Tibial artery (tissue), 4 donors: ENCODE measurements around the gene BMF.

ENCODE experiments used
- DNase-seq, 2 donors: peaks; one replicate each; pipeline ENCODE4 v3.0.0-alpha.2; 2019
- H3K27ac ChIP-seq, 2 donors: fragments of 200-600 bp; sonication (generic) in 1 of 2; 1 replicate in 1 of 2; 2 replicates in 1 of 2; pipeline ENCODE4 v1.5.1; 2018 to 2019; ENCODE audit warnings: mild to moderate bottlenecking in 1 of 2
- H3K27me3 ChIP-seq, 2 donors: fragments of 200-600 bp; sonication (generic) in 1 of 2; one replicate each; pipeline versions ENCODE4 v1.5.1 to v1.6.0; 2016 to 2019
- H3K36me3 ChIP-seq, 3 donors: fragments of 200-600 bp; sonication (generic) in 2 of 3; one replicate each; pipeline ENCODE4 v1.5.1; 2016 to 2019; ENCODE audit warnings: mild to moderate bottlenecking in 2 of 3
- H3K4me1 ChIP-seq, 4 donors: fragments of 200-600 bp; sonication (generic) in 2 of 4; 1 replicate in 3 of 4; 2 replicates in 1 of 4; pipeline ENCODE4 v1.5.1; 2016 to 2019
- H3K4me3 ChIP-seq, 2 donors: fragments of 200-600 bp; sonication (generic) in 1 of 2; 1 replicate in 1 of 2; 2 replicates in 1 of 2; pipeline ENCODE4 v1.5.1; 2018 to 2019; ENCODE audit warnings: mild to moderate bottlenecking in 2 of 2
- H3K9me3 ChIP-seq, 3 donors: fragments of 200-600 bp; sonication (generic) in 1 of 3; one replicate each; pipeline ENCODE4 v1.5.1; 2016 to 2019
- intact Hi-C: fragments of 100-400 bp; cut with DNase I; formaldehyde crosslinking; loops from one replicate; pipeline ENCODE4 v1.15.0; 2023; ENCODE audit warnings: low total_unique reads
- TF ChIP-seq, protein P1 (sequence below), 2 experiments: fragments of 200-600 bp in 1 of 2; fragments of 450-650 bp in 1 of 2; IDR thresholded peaks; one replicate each; pipeline ENCODE4 v1.5.1; 2017 to 2019; ENCODE audit warnings: antibody characterized with exemption in 2 of 2, mild to moderate bottlenecking in 1 of 2, moderate library complexity in 1 of 2

Gene BMF

DNA sequence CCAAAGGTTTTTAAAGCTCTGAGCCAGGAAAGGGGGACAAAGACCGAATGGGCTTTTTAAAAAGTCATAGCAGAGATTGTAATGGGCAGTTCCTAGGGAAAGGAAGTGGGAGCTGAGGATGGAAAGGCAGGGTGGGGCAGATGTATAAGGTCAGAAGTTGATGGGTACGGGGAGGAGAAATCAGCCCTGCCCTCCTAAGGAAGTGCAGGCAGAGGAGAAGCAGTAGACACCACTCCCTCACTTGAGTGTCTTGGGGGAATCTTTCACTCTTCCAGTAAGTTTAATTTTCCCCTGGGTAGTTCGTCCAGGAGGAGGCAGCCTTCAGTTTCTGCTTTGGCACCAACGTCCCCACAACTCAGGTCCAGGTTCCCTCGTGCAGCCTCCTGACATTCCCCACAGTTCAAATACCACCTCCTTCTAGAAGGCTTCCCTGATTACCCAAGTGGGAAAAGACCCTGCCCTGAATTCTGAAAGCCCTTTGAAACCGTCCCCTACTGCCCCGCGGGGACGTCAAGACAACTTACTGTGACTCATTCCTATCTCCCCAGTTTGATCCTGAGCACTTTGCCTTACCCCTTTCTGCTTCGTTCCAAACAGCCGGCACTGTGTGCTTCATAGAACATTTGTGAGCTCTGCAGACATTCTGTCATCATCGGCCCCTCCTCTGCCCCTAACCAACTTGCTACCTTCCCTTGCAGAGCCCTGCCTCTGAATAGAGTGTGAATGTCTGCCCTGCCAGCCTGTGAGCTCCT lies 55.4 kb downstream of the BMF start:
- TF ChIP-seq, protein P1, sequence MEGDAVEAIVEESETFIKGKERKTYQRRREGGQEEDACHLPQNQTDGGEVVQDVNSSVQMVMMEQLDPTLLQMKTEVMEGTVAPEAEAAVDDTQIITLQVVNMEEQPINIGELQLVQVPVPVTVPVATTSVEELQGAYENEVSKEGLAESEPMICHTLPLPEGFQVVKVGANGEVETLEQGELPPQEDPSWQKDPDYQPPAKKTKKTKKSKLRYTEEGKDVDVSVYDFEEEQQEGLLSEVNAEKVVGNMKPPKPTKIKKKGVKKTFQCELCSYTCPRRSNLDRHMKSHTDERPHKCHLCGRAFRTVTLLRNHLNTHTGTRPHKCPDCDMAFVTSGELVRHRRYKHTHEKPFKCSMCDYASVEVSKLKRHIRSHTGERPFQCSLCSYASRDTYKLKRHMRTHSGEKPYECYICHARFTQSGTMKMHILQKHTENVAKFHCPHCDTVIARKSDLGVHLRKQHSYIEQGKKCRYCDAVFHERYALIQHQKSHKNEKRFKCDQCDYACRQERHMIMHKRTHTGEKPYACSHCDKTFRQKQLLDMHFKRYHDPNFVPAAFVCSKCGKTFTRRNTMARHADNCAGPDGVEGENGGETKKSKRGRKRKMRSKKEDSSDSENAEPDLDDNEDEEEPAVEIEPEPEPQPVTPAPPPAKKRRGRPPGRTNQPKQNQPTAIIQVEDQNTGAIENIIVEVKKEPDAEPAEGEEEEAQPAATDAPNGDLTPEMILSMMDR (IDR thresholded peaks at IDR 0.05) = no peak
- peak in 1 of 2 donors; percentile 21 for DNase-seq
- H3K36me3 ChIP-seq = peaks cover 0 to 6% (median 4%) of the 10 kb centered on the region in 3 donors
- H3K27ac ChIP-seq = no peak overlapping the region
- no peaks in the 10 kb centered on the region for H3K9me3 ChIP-seq
- H3K4me1 ChIP-seq = peaks cover 0 to 19% (median 0%) of the 10 kb centered on the region in 4 donors
- intact Hi-C loops = no loop called here
- H3K27me3 ChIP-seq = no peaks in the 10 kb centered on the region
- no peak overlapping the region for H3K4me3 ChIP-seq

DNA sequence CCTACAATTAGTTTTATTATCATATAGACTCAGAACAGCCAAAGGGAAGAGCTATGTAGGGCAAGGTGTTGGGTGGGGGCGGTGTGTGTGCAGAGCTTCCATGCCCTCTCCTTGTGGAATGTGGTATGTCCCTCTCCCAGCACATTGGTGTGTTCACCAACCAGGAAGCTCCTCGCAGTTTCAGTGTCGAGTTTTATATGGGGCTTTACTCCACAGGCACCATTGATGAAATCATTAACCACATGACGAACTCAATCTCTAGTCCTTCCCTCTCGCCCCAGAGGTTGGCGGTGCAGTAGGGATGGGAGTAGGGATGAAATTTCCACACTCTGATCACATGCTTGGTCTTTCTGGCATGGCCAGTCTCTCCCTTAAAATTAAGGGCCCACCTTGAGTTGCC lies 56.1 kb downstream of the BMF start:
- intact Hi-C loops = no loop called here
- peaks cover 0 to 19% (median under 1%) of the 10 kb centered on the region in 4 donors for H3K4me1 ChIP-seq

DNA sequence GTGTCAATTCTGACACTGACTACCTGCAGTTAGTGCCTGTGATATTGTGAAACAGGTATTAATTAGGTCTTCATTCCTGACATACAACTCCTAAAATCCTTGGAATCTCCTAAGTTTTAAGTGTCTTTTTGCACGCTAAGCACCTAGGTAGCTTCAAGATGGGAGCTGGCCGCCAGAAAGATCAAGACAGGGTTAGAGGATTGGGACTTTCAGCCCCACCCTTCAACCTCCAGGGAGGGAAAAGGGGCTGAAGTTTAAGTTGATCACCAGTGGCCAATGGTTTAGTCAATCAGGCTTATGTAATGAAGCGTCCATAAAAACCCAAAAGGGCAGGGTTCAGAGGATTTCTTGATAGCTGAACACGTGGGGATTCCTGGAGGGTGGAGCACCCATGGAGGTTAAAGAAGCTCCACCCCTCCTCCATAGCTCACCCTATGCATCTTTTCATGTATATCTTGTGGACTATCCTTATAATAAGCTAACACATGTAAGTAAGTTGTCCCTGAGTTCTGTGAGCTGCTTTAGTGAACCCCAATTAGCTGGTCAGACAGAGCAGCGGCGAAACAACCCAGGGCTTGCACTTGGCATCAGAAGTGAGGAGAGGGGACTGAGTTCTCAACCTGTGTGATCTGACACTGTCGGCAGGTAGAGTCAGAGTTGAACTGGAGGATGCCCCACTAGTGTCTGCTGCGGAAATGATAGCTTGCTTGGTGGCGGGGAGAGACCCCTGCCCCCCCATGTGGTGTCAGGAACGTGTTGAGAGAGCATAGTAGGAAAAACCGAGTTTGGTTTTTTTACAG lies 56.9 kb downstream of the BMF start:
- H3K9me3 ChIP-seq = no peaks in the 10 kb centered on the region

More for the DNA sequence above, 56.1 kb downstream of the BMF start:
- Histone ChIP-seq H3K36me3 (peaks cover 0 to 6% (median 4%) of the 10 kb centered on the region in 3 donors), H3K27me3 (no peaks in the 10 kb centered on the region), H3K27ac (no peak overlapping the region), H3K9me3 (no peaks in the 10 kb centered on the region), H3K4me3 (no peak overlapping the region)
- peak in 1 of 2 donors; percentile 11 for DNase-seq
- TF ChIP-seq, protein P1 (IDR thresholded peaks at IDR 0.05) = no peak

DNA sequence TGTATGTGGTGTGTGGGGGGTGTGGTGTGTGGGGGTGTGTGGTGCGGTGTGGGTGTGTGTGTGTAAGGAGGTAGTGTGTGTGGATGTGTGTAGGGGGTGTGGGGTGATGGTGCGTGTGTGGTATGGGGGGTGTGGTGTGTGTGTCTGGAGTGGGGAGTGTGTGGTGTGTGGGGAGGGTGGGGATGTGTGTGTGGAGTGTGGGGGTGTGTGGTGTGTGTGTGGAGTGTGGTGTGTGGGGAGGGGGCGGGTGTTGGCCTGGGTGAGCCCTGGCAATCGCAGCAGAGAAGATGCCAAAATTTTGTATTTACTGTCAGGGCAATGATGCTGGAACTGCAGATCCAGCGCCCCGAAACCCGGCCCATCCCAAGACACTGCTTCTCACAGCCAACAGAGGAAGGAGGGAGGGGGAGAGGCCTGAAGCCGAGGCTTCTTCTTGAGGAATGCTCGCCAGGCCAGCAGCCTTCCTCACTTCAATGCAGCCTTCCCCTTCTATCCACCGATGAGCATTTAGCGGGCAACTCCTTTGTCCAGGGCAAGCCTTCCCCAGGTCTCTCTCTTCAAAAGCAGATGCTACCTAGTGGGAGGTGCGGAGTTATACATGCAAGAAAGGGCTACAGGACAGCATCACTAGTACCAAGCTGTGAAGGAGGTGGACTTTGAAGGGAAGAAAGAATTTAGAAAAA lies 57.8 kb downstream of the BMF start:
- Histone ChIP-seq H3K36me3 (peaks cover 0 to 6% (median 4%) of the 10 kb centered on the region in 3 donors), H3K27me3 (no peaks in the 10 kb centered on the region), H3K4me3 (no peak overlapping the region), H3K27ac (no peak overlapping the region), H3K9me3 (no peaks in the 10 kb centered on the region), H3K4me1 (peaks cover 0 to 27% (median 7%) of the 10 kb centered on the region in 4 donors)
- intact Hi-C loops = no loop called here
- peak in 1 of 2 donors; percentile 53 for DNase-seq
- TF ChIP-seq, protein P1 (IDR thresholded peaks at IDR 0.05) = no peak

More for the DNA sequence above, 56.9 kb downstream of the BMF start:
- DNase-seq = peak in 1 of 2 donors; percentile 6
- Histone ChIP-seq H3K27me3 (no peaks in the 10 kb centered on the region), H3K27ac (no peak overlapping the region), H3K4me3 (no peak overlapping the region), H3K36me3 (peaks cover 0 to 6% (median 4%) of the 10 kb centered on the region in 3 donors), H3K4me1 (peaks cover 0 to 27% (median 6%) of the 10 kb centered on the region in 4 donors)
- TF ChIP-seq, protein P1 (IDR thresholded peaks at IDR 0.05) = no peak
- intact Hi-C loops = no loop called here

GRCh38 chr15:40048926-40049475 lies 59.7 kb downstream of the BMF start:
- H3K4me3 ChIP-seq = no peak overlapping the region
- no peak overlapping the region for H3K27ac ChIP-seq
- peaks cover 0 to 20% (median 10%) of the 10 kb centered on the region in 4 donors for H3K4me1 ChIP-seq
- no peaks in the 10 kb centered on the region for H3K27me3 ChIP-seq
- H3K9me3 ChIP-seq = no peaks in the 10 kb centered on the region
- peaks cover 0 to 4% (median 1%) of the 10 kb centered on the region in 3 donors for H3K36me3 ChIP-seq
- intact Hi-C loops = loop anchor here (5.0 to 10.0 kb wide), 5 partner anchors 56 to 386 kb away; partner anchors contain the start of genes BMF and FSIP1
- DNase-seq = peak in 1 of 2 donors; percentile 27
- TF ChIP-seq, protein P1 (IDR thresholded peaks at IDR 0.05) = no peak
